Measurements from ENCODE around the gene TMEM272.

The TMEM272 gene

DNA sequence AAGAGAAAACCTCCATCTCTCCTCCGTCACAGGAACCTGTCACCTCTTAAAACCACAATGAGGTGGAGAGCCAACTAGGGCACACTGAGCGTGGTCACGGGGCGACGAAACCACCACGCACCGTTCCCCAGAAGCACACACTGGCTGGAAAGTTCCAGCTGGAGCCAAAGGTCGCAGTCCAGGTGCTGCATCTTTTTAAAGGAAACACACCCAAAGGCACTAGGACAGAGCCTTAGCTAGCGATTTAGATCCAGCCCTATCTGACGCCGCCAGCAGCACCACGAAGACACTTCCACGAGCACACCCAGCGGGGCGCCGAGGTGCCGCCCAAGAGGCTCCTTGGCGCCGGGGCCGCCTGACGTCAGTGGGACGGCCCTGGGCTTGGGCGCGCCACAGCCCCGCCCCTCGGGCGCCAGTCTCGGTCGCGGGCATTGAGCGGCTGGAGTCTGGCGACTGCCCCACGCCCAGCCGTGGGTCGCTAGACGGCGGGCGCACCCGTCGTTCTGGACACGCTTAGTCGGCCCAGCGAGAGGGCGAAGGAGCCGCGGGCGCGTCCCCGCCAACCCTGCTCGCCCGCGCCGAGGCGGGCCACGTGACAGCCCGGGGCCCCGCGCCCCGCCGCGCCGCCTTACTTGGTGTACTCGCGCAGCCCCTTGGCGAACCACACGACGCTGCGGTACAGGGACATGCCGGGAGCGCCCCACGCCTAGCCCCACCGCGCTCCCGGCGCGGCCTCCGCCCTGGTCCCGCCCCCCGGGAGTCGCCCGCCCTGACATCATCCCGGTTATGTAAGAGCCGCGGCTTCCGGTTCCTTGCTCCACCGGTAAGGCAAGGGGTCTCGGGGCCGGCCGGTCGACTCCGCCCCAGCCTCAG, 41.3 kb downstream of the TMEM272 start, which contains the start of gene DHRS12:
DHRS12 (minus strand) TSS at position 742 of the 873 bp plus-strand sequence. CDS start 4,504 bp downstream, outside the sequence.
- no peaks in the 10 kb centered on the region for H3K27me3 ChIP-seq (replicated peaks; ENCODE audit: control insufficient read depth, insufficient read depth, low read length)

DNA sequence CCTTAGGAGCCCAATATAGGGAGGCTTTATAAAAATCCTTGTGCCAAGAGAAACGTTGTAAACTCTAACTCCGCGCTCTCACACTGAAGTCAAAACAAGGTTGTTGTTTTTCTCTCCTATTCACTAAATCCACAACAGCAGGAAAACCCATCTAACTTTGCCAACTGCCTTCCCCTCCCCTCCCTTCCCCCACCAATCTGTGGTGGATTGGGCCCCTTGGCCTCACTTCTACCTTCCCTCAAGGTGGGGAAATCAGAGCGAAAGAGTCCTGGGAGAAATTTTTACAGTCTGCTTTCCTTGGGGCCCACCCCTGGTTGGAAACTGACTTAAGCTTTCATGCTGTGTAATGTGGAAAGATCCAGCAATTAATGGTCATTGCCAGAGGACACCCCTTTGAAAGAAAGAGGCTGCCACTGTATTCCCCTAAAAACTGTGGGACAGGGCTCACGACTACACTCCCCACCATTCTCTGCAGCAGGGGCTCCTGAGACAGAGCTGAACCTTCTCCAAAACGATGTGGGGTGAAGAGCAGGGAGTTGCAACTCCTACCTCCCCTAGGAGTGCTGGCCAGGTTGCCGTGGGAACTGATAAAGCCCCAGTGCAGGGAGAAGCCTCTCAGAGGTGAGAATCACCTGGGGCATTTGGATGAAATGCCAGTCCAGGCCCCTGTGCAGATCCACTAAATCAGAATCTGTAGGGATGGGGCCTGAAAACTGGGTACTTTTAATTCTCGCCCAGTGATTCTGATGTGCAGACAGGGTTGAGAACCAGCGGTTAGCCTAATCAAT, 42.2 kb downstream of the TMEM272 start:
- H3K4me1 ChIP-seq (ENCODE audit: control insufficient read depth, insufficient read depth, low read length): peaks cover 27% of the 10 kb centered on the region
- no peak for DNase-seq (ENCODE audit: low read depth)

More for the DNA sequence above, 41.3 kb downstream of the TMEM272 start, which contains the start of gene DHRS12:
- Histone ChIP-seq H3K4me3 (ENCODE audit: low read length) (peak within 1 kb of the TSS; percentile 87), H3K36me3 (ENCODE audit: control insufficient read depth, insufficient read depth, low read length, severe bottlenecking) (no peaks in the 10 kb centered on the region), H3K9ac (ENCODE audit: low read length) (peak within 1 kb of the TSS; percentile 90), H3K4me1 (ENCODE audit: control insufficient read depth, insufficient read depth, low read length) (peaks cover 27% of the 10 kb centered on the region), H3K9me3 (ENCODE audit: control insufficient read depth, low read length) (no peaks in the 10 kb centered on the region)
- DNase-seq (ENCODE audit: low read depth): peak; percentile 94

DNA sequence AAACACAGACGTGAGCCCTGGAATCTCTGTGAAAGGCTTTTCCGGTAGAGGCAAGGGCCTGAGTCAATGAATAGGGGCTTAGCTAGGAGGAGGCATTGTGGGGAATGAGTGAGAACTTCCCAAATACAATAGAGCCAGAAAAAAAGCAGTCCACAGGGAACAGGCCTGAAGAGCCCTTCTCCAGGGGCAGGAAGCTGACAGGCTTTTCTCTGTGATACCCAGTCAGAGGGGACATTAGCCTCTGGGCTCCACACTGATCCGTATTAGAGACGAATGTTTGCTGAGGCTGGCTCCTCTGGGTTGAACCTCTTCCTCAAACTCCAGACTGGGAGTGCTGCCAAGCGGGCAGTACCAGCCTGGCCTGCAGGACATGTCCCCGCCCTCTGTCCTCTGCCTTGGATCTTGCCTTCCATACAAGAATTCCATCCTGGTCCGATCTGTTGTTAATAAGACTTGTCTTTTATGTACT, 43.3 kb downstream of the TMEM272 start:
- no peak overlapping the region for H3K9ac ChIP-seq (ENCODE audit: low read length)
- no peaks in the 10 kb centered on the region for H3K27me3 ChIP-seq (replicated peaks; ENCODE audit: control insufficient read depth, insufficient read depth, low read length)
- H3K9me3 ChIP-seq (ENCODE audit: control insufficient read depth, low read length): no peaks in the 10 kb centered on the region
- no peaks in the 10 kb centered on the region for H3K36me3 ChIP-seq (ENCODE audit: control insufficient read depth, insufficient read depth, low read length, severe bottlenecking)
- peaks cover 27% of the 10 kb centered on the region for H3K4me1 ChIP-seq (ENCODE audit: control insufficient read depth, insufficient read depth, low read length)
- no peak overlapping the region for H3K4me3 ChIP-seq (ENCODE audit: low read length)
- DNase-seq (ENCODE audit: low read depth): no peak

More for the DNA sequence above, 42.2 kb downstream of the TMEM272 start:
- Histone ChIP-seq H3K9me3 (ENCODE audit: control insufficient read depth, low read length) (no peaks in the 10 kb centered on the region), H3K36me3 (ENCODE audit: control insufficient read depth, insufficient read depth, low read length, severe bottlenecking) (no peaks in the 10 kb centered on the region), H3K9ac (ENCODE audit: low read length) (peak overlapping the region; percentile 90), H3K27me3 (replicated peaks; ENCODE audit: control insufficient read depth, insufficient read depth, low read length) (no peaks in the 10 kb centered on the region), H3K4me3 (ENCODE audit: low read length) (peak overlapping the region; percentile 87)

DNA sequence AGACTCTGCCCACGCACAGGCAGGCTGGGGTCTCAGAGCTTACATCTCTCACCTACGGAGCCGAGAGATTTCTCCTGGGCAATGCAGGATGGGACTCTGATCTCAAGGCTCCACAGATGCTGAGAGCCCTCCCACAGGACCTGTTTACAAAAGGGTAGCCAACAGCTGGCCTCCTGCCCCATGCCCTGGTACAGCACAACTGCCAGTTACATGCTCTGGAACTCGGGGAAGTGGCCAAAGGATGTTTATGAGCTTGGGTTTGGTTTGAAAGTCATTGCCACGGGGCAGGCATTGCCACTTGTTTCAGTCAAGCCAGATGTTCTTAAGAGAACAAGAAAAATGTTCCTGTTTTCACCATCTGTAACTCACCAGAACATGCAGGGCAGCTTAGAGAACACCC, 44.5 kb downstream of the TMEM272 start:
- no peak for DNase-seq (ENCODE audit: low read depth)
- H3K27me3 ChIP-seq (replicated peaks; ENCODE audit: control insufficient read depth, insufficient read depth, low read length): no peaks in the 10 kb centered on the region

DNA sequence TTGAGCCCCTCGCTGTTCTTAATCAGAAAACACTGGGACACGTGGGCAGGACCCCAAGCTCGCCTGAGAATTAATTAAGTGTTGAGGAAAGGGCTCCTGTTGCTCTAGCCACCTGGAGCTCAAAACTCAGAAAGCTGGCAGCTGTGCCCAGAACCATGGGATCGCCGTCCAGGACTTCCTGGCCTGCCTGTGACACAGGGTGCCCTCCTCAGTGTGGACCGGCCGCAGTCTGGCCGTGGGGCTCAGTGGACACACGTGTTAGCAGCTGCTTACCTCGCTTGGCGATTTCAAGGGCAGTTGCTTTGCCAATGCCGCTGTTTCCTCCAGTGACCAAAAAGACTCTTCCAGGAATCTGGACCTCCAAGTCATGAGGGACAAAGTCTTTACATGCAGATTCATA, 45.7 kb downstream of the TMEM272 start:
- DNase-seq (ENCODE audit: low read depth): no peak
- Histone ChIP-seq H3K27me3 (replicated peaks; ENCODE audit: control insufficient read depth, insufficient read depth, low read length) (no peaks in the 10 kb centered on the region), H3K9ac (ENCODE audit: low read length) (no peak overlapping the region), H3K9me3 (ENCODE audit: control insufficient read depth, low read length) (no peaks in the 10 kb centered on the region), H3K36me3 (ENCODE audit: control insufficient read depth, insufficient read depth, low read length, severe bottlenecking) (no peaks in the 10 kb centered on the region), H3K4me3 (ENCODE audit: low read length) (no peak overlapping the region), H3K4me1 (ENCODE audit: control insufficient read depth, insufficient read depth, low read length) (peaks cover 21% of the 10 kb centered on the region)

More for the DNA sequence above, 44.5 kb downstream of the TMEM272 start:
- H3K9me3 ChIP-seq (ENCODE audit: control insufficient read depth, low read length): no peaks in the 10 kb centered on the region
- H3K4me3 ChIP-seq (ENCODE audit: low read length): no peak overlapping the region
- H3K9ac ChIP-seq (ENCODE audit: low read length): no peak overlapping the region
- peaks cover 27% of the 10 kb centered on the region for H3K4me1 ChIP-seq (ENCODE audit: control insufficient read depth, insufficient read depth, low read length)
- H3K36me3 ChIP-seq (ENCODE audit: control insufficient read depth, insufficient read depth, low read length, severe bottlenecking): no peaks in the 10 kb centered on the region

DNA sequence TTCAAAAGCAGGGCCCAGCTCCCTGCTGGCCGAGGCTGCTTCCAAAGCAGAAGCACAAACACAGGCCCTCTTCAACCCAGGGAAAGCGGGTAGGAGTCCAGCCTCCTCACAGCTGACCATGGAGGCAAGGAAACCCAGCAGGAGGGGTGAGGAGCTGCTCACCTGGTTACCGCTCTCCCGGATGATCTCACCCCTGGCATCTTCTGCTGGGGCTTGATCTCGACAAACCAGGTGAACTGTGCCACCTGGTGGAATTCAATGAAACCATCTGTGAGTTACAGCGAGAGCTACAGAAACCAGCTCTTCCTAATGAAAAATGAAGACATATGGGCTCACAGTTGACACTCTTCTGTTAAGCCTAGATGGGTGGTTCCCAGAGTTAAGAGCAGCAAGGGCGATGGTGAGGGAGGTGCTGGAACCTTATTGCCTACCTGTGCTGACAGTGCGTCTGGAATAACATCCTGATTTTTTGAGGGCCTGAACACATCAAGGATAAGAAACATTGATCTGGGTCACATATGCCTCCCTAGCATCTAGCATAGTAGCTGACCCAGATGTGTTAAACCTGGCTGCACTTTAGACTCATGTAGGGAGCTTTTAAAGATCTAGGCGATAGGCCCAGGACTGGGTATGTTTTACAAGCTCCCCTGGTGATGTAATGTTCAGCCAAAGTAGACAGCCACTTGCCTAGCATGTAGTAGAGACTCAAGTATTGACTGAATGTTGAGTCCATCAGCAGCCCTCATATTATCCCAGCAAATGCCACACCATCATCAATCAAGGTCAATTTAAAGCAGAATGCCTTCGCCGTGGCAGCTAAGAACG, 47.1 kb downstream of the TMEM272 start:
- H3K9me3 ChIP-seq (ENCODE audit: control insufficient read depth, low read length): no peaks in the 10 kb centered on the region
- H3K36me3 ChIP-seq (ENCODE audit: control insufficient read depth, insufficient read depth, low read length, severe bottlenecking): no peaks in the 10 kb centered on the region
- peak; percentile 63 for DNase-seq (ENCODE audit: low read depth)
- no peak overlapping the region for H3K4me3 ChIP-seq (ENCODE audit: low read length)
- no peaks in the 10 kb centered on the region for H3K27me3 ChIP-seq (replicated peaks; ENCODE audit: control insufficient read depth, insufficient read depth, low read length)
- no peak overlapping the region for H3K9ac ChIP-seq (ENCODE audit: low read length)
- peaks cover 22% of the 10 kb centered on the region for H3K4me1 ChIP-seq (ENCODE audit: control insufficient read depth, insufficient read depth, low read length)

DNA sequence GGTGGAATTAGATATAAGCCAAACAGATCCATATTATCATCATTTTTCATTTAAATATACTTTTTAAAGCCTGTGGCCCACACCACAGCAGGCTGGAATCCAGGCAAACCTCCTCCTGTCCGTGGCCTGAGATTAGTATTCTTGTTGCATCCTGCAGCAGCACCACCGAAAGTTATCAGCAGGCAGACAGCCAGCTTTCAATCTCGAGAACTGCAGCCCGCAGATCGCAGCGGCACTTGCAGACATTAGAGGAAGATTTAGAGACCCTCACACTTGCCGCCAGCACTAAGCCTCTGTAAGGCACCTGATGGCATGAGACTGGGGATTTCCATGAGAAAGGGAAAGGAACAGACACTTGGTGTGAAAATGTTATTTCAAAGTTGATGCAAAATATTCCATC, 48.4 kb downstream of the TMEM272 start:
- Histone ChIP-seq H3K4me3 (ENCODE audit: low read length) (no peak overlapping the region), H3K9ac (ENCODE audit: low read length) (no peak overlapping the region), H3K36me3 (ENCODE audit: control insufficient read depth, insufficient read depth, low read length, severe bottlenecking) (no peaks in the 10 kb centered on the region), H3K27me3 (replicated peaks; ENCODE audit: control insufficient read depth, insufficient read depth, low read length) (no peaks in the 10 kb centered on the region), H3K9me3 (ENCODE audit: control insufficient read depth, low read length) (no peaks in the 10 kb centered on the region), H3K4me1 (ENCODE audit: control insufficient read depth, insufficient read depth, low read length) (peaks cover 9% of the 10 kb centered on the region)
- no peak for DNase-seq (ENCODE audit: low read depth)

DNA sequence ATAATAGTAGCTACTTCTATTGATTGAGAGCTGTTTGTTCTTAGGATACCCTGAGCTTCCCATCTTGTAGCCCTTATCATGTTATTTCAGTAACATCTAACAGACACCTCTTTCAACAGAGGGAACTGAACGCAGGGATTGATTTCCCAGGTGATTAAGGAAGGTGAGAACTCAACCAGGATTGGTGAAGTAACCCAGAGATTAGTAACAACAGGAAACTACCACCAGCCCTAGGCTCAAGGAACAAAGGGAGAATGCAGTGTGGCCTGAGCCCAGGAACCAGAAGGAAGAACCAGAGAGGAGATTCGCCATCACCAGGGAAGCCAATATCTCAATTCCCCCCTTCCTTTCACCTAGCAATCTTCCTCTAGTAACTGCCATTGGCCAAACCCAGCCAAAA, 49.6 kb downstream of the TMEM272 start:
- H3K9ac ChIP-seq (ENCODE audit: low read length): no peak overlapping the region
- H3K4me1 ChIP-seq (ENCODE audit: control insufficient read depth, insufficient read depth, low read length): peaks cover 7% of the 10 kb centered on the region
- no peak for DNase-seq (ENCODE audit: low read depth)
- no peaks in the 10 kb centered on the region for H3K9me3 ChIP-seq (ENCODE audit: control insufficient read depth, low read length)
- no peaks in the 10 kb centered on the region for H3K27me3 ChIP-seq (replicated peaks; ENCODE audit: control insufficient read depth, insufficient read depth, low read length)
- no peaks in the 10 kb centered on the region for H3K36me3 ChIP-seq (ENCODE audit: control insufficient read depth, insufficient read depth, low read length, severe bottlenecking)
- H3K4me3 ChIP-seq (ENCODE audit: low read length): no peak overlapping the region

DNA sequence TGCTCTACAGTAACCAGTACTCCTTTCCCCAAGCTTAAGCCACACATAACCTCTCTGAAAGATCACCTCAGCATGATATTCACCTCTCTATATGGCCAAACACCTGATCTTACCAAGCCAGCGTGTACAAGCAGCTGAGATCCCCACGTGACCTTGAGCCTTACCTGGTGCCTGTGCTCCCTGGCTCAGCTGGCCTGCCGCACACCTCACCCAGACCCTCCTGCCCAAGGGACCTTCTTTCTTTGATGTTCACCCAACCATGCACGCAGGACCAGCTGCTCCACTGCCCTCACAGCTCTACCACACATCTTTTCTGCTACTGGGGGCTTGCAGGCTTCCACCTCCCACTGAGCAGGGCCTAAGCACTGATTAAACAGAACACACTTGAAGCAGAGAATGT, 50.0 kb downstream of the TMEM272 start:
- no peaks in the 10 kb centered on the region for H3K27me3 ChIP-seq (replicated peaks; ENCODE audit: control insufficient read depth, insufficient read depth, low read length)
- no peak overlapping the region for H3K4me3 ChIP-seq (ENCODE audit: low read length)
- H3K9me3 ChIP-seq (ENCODE audit: control insufficient read depth, low read length): no peaks in the 10 kb centered on the region

DNA sequence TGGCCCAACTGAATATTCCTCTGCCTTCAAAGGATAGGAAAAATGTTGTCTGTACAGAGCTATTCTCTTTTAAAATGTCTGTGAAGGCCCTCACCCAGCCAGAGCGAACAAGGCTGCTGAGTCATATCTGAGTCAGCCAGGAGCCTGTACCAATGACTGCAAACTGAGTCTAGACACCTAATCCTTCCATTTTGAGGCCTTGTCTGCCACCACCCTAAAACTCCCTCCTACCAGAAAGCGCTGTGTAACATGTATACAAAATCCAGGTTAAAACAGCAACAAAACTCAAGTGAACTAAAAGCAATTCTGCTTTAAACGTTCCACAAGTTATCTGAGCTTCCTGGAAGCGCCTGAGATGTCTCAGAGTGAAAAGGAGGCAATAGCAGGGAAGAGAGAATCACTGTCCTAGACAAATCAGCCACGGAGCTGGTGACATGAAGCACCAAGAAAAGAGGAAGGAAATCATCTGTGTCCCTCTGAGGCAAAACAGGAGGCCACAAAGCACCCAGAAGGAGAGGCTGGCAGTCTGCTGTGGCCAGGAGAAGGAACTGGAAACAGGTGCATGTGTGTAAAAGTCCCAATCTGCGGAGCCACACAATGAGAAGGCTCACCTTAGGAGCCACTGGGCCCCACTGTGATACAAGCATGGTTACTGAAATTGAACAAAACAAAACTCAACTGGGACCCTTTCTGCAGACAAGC, 51.3 kb downstream of the TMEM272 start:
- Histone ChIP-seq H3K4me3 (ENCODE audit: low read length) (no peak overlapping the region), H3K36me3 (ENCODE audit: control insufficient read depth, insufficient read depth, low read length, severe bottlenecking) (no peaks in the 10 kb centered on the region), H3K9ac (ENCODE audit: low read length) (no peak overlapping the region), H3K9me3 (ENCODE audit: control insufficient read depth, low read length) (no peaks in the 10 kb centered on the region), H3K27me3 (replicated peaks; ENCODE audit: control insufficient read depth, insufficient read depth, low read length) (no peaks in the 10 kb centered on the region), H3K4me1 (ENCODE audit: control insufficient read depth, insufficient read depth, low read length) (peaks cover 7% of the 10 kb centered on the region)
- peak; percentile 88 for DNase-seq (ENCODE audit: low read depth)

More for the DNA sequence above, 50.0 kb downstream of the TMEM272 start:
- Histone ChIP-seq H3K9ac (ENCODE audit: low read length) (no peak overlapping the region), H3K36me3 (ENCODE audit: control insufficient read depth, insufficient read depth, low read length, severe bottlenecking) (no peaks in the 10 kb centered on the region), H3K4me1 (ENCODE audit: control insufficient read depth, insufficient read depth, low read length) (peaks cover 7% of the 10 kb centered on the region)
- DNase-seq (ENCODE audit: low read depth): no peak
